Measurements from ENCODE around the gene CHMP1A. TPM values are rescaled to one million over a fixed set of nuclear protein-coding genes. Genes with fewer than 3 reads are reported as not detected.

CHMP1A gene
- polyA plus RNA-seq, 2 of the 4 experiments (the other 2 are of a cell fraction): 36.4 to 91.7 TPM

- no peak for FAIRE-seq
- no peak for DNase-seq (ENCODE audit: low read depth in 1 of 2, low spot score in 1 of 2)
- 87% methylated on average over 10 of the region's 10 CpGs for WGBS (ENCODE audit: missing lambda C conversion rate)
- ChIA-PET POLR2A (interaction anchor here (1.7 kb wide), 1 partner anchor 16 kb away, joined by 10 read pairs; the partner anchor contains the start of gene CDK10), CTCF (interaction anchor here (0.6 to 2.3 kb wide), 9 partner anchors 29 to 889 kb away, joined by 3 to 7 read pairs (median 4); no protein-coding TSS in a partner anchor)
- Histone ChIP-seq H3K27ac (no peak overlapping the region), H3K4me2 (no peak overlapping the region), H3K4me1 (no peaks in the 10 kb centered on the region), H3K4me3 (no peak overlapping the region), H3K9me3 (0 out of 3 replicates have a peak, but pooled peaks cover 5% of the 10 kb centered on the region)
- no peak for TF ChIP-seq BCL3 (IDR thresholded peaks at IDR 0.05)
- TF ChIP-seq BHLHE40 (IDR thresholded peaks at IDR 0.05; ENCODE audit: low read depth, low read length): no peak
- TF ChIP-seq JUNB (IDR thresholded peaks at IDR 0.05): no peak
- TF ChIP-seq POLR2AphosphoS2 (conservative IDR thresholded peaks at IDR 0.05; ENCODE audit: low read length): no peak
- no peak for TF ChIP-seq USF2 (IDR thresholded peaks at IDR 0.05)
- no peak for TF ChIP-seq FOSL2 (IDR thresholded peaks at IDR 0.05)
- peak; percentile 38 for TF ChIP-seq FOSL2 (CRISPR knock-in tag; IDR thresholded peaks at IDR 0.05)
- TF ChIP-seq HDAC2 (IDR thresholded peaks at IDR 0.05): no peak
- no peak for TF ChIP-seq NFE2L2 (conservative IDR thresholded peaks at IDR 0.05; ENCODE audit: low read length)
- peak; percentile 38 to 49; a peak in 4 of 6 replicates for ATAC-seq
These were observed 13.3 kb upstream of the CHMP1A start for GRCh38 chr16:89670496-89671431.

- 0 out of 3 replicates have a peak, but pooled peaks cover 6% of the 10 kb centered on the region for H3K9me3 ChIP-seq
- FAIRE-seq: no peak
- H3K4me1 ChIP-seq: no peaks in the 10 kb centered on the region
- H3K4me3 ChIP-seq: no peak overlapping the region
- ChIA-PET POLR2A (interaction anchor here (1.7 kb wide), 1 partner anchor 17 kb away, joined by 10 read pairs; the partner anchor contains the start of gene CDK10), CTCF (interaction anchor here (1.0 to 2.3 kb wide), 4 partner anchors 28 to 96 kb away, joined by 4 to 7 read pairs (median 4); no protein-coding TSS in a partner anchor)
- no peak for ATAC-seq
- no peak overlapping the region for H3K27ac ChIP-seq
- DNase-seq (ENCODE audit: low read depth in 1 of 2, low spot score in 1 of 2): no peak
- TF ChIP-seq CBX8 (IDR thresholded peaks at IDR 0.05) (no peak), KDM5A (IDR thresholded peaks at IDR 0.05) (no peak), HEYL (CRISPR knock-in tag; IDR thresholded peaks at IDR 0.05) (no peak), CHD2 (IDR thresholded peaks at IDR 0.05; ENCODE audit: low read length, partially characterized antibody) (no peak), ZC3H11A (IDR thresholded peaks at IDR 0.05) (no peak), NFE2L2 (conservative IDR thresholded peaks at IDR 0.05; ENCODE audit: low read length) (no peak), POLR2A (IDR thresholded peaks at IDR 0.05; ENCODE audit: low read length) (no peak), CTCF (IDR thresholded peaks at IDR 0.05) (no peak), KDM1A (IDR thresholded peaks at IDR 0.05; ENCODE audit: low read depth) (no peak), PBX3 (IDR thresholded peaks at IDR 0.05) (no peak), NPAS2 (CRISPR knock-in tag; IDR thresholded peaks at IDR 0.05; ENCODE audit: borderline replicate concordance) (no peak), JUN (IDR thresholded peaks at IDR 0.05) (no peak), SREBF2 (IDR thresholded peaks at IDR 0.05) (no peak), CHD4 (IDR thresholded peaks at IDR 0.05; ENCODE audit: borderline replicate concordance) (no peak), TFCP2L1 (CRISPR knock-in tag; IDR thresholded peaks at IDR 0.05) (no peak), FOSB (CRISPR knock-in tag; IDR thresholded peaks at IDR 0.05) (no peak)
- H3K4me2 ChIP-seq: no peak overlapping the region
- WGBS (ENCODE audit: missing lambda C conversion rate): 100% methylated on average over 1 of the region's 13 CpGs
These were observed 12.2 kb upstream of the CHMP1A start for GRCh38 chr16:89669755-89670154.

Measured in A549 (cell line).